ENCODE measurements around the gene RAB4A. TPM values are rescaled to one million over a fixed set of nuclear protein-coding genes. Genes with fewer than 3 reads are reported as not detected.
"Not testable (repeated sequence)": the region's sequence is repeated elsewhere in the genome, so short reads cannot be mapped to it uniquely, and the experiment has no call there.

RAB4A gene
- total and polyA plus RNA-seq, 12 donors, result 15.7 to 131 (median 112) TPM

DNA sequence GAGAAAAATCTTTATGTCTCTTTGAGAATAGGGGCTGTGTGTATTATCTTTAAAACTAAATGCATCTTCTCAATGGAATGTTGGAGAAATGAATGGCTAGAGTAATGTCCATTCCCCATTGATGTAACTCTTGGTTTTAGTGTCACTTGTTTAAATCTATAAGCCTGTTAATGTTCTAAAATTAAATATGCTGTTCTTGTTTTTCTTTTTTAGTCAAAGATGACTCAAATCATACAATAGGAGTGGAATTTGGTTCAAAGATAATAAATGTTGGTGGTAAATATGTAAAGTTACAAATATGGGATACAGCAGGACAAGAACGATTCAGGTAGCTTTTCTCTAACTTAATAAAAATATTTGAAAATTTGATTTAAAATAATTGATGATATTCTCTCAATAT is 17.6 kb downstream of the RAB4A start:
- no peak for ATAC-seq
- Histone ChIP-seq H3K9me3 (no peaks in the 10 kb centered on the region), H3K4me1 (peaks cover 0 to 29% (median 8%) of the 10 kb centered on the region in 9 donors), H3K27ac (no peak overlapping the region), H3K27me3 (no peaks in the 10 kb centered on the region), H3K4me3 (no peak overlapping the region), H3K36me3 (peaks cover 0 to 46% (median 22%) of the 10 kb centered on the region in 9 donors)
- intact Hi-C loops (cut with DNase I), result no loop called here
- TF ChIP-seq, protein P1, sequence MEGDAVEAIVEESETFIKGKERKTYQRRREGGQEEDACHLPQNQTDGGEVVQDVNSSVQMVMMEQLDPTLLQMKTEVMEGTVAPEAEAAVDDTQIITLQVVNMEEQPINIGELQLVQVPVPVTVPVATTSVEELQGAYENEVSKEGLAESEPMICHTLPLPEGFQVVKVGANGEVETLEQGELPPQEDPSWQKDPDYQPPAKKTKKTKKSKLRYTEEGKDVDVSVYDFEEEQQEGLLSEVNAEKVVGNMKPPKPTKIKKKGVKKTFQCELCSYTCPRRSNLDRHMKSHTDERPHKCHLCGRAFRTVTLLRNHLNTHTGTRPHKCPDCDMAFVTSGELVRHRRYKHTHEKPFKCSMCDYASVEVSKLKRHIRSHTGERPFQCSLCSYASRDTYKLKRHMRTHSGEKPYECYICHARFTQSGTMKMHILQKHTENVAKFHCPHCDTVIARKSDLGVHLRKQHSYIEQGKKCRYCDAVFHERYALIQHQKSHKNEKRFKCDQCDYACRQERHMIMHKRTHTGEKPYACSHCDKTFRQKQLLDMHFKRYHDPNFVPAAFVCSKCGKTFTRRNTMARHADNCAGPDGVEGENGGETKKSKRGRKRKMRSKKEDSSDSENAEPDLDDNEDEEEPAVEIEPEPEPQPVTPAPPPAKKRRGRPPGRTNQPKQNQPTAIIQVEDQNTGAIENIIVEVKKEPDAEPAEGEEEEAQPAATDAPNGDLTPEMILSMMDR (IDR thresholded peaks at IDR 0.05), result no peak
- no peak for DNase-seq
- 94 to 100% methylated on average over 1 of the region's 1 CpG for WGBS, 2 donors

DNA sequence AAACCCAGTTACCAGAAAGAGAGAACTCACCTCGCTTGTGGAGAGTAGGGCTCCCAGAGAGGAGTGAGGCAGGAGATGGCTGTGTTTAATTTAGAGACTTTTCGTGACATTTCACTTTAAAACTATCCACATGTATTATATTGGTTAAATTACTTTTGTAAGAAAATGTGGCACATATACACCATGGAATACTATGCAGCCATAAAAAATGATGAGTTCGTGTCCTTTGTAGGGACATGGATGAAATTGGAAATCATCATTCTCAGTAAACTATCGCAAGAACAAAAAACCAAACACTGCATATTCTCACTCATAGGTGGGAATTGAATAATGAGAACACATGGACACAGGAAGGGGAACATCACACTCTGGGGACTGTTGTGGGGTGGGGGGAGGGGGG is 20.8 kb downstream of the RAB4A start:
- Histone ChIP-seq H3K4me1 (peaks cover 0 to 20% (median 3%) of the 10 kb centered on the region in 9 donors), H3K36me3 (peaks cover 0 to 59% (median 22%) of the 10 kb centered on the region in 9 donors)
- not testable (repeated sequence) for H3K27me3 ChIP-seq, DNase-seq, H3K27ac ChIP-seq, H3K4me3 ChIP-seq, H3K9me3 ChIP-seq, ATAC-seq
- intact Hi-C loops (cut with DNase I), result loop anchor here in 1 of 10 donors (10.0 kb wide), 1 partner anchor 143 kb away; the partner anchor contains the start of gene ACTA1
- 99 to 100% methylated on average over 3 of the region's 4 CpGs for WGBS, 2 donors

DNA sequence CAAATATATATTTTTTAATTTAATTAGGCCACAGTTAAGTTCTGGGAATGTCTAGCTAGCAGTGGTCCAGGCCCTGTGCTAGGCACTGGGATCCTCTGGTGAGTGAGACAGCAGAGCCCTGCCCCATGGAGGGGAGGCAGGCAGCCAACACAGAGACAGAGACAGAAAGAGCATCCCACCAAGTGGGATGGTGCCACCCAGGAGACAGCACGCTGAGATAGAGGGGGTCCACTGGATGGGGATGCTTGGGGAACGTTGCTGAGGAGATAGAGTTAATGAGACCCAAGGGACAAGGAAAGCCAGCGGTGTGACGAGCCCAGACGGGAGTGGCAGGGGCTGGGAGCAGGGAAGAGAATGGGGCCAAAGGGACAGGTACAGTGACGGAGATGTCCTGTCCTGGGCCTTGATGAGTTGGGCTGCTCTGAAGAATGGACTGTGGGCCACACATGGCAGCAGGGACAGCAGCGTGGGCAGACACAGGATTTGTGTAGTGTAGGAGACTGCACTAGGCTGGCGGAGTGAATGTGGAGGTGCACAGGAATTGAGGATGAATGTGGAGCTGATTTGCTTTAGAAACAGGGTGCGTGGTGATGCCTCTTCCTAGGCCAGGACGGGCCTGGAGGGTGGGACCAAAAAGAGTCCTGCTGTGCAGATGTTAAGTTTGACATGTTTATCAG is 22.8 kb downstream of the RAB4A start:
- TF ChIP-seq, protein P1 (IDR thresholded peaks at IDR 0.05), result no peak
- Histone ChIP-seq H3K4me1 (peaks cover 0 to 17% (median 5%) of the 10 kb centered on the region in 9 donors), H3K27ac (no peak overlapping the region), H3K4me3 (no peak overlapping the region), H3K36me3 (peaks cover 0 to 75% (median 22%) of the 10 kb centered on the region in 9 donors), H3K27me3 (no peaks in the 10 kb centered on the region), H3K9me3 (no peaks in the 10 kb centered on the region)
- DNase-seq (no peak), ATAC-seq (peak in 1 of 8 donors; percentile 32)
- 92 to 95% methylated on average over 10 of the region's 10 CpGs for WGBS, 2 donors
- intact Hi-C loops (cut with DNase I), result loop anchor here in 1 of 10 donors (10.0 kb wide), 1 partner anchor 141 kb away; the partner anchor contains the start of gene ACTA1

DNA sequence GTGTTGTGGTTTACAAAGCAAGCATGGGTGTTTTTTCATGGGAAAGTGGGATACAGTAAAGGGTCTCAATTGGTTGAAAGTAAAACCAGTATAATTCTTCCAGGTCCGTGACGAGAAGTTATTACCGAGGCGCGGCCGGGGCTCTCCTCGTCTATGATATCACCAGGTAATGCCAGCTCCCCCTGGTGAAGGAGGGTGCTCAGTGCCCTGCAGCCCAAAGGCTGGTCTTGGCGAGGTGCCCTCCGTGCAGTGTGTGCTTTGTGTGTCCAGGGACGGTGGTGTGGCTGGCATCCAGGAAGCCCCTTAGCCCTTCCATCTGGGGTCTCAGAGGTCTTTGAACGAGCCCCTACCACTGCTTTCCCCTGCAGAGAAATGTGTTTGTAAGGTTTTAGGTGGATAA is 24.8 kb downstream of the RAB4A start:
- Histone ChIP-seq H3K27ac (peak overlapping the region in 3 of 10 donors; percentile 38 to 61 (median 54)), H3K9me3 (no peaks in the 10 kb centered on the region), H3K36me3 (peaks cover 0 to 75% (median 22%) of the 10 kb centered on the region in 9 donors), H3K4me1 (peaks cover 0 to 17% (median 5%) of the 10 kb centered on the region in 9 donors), H3K4me3 (no peak overlapping the region), H3K27me3 (no peaks in the 10 kb centered on the region)
- WGBS, 2 donors, result 87 to 90% methylated on average over 11 of the region's 11 CpGs
- intact Hi-C loops (cut with DNase I), result loop anchor here in 1 of 10 donors (10.0 kb wide), 1 partner anchor 139 kb away; the partner anchor contains the start of gene ACTA1
- ATAC-seq (peak in 5 of 8 donors; percentile 23 to 66 (median 48)), DNase-seq (no peak)
- TF ChIP-seq, protein P1 (IDR thresholded peaks at IDR 0.05), result no peak

Data from heart right ventricle (tissue), 16 donors.